Inferior parietal cortex (tissue), 1 donor: Measurements from ENCODE around the gene SEC63.
"Not testable (repeated sequence)": the region's sequence is repeated elsewhere in the genome, so short reads cannot be mapped to it uniquely, and the experiment has no call there.

ENCODE experiments used
- DNase-seq: peaks from one replicate; pipeline ENCODE4 v3.0.0-alpha.2; 2016; ENCODE audit errors: extremely low spot score

SEC63 gene

GRCh38 chr6:107957909-107958688 lies at the start of gene SEC63:
TSS of gene SEC63 (minus strand) at chr6:107958208. CDS start at chr6:107958009, 199 bp downstream.
- peak; percentile 93 for DNase-seq

GRCh38 chr6:108005961-108006360 lies 48.0 kb upstream of the SEC63 start:
- DNase-seq, result no peak

GRCh38 chr6:108004861-108005260 lies 46.9 kb upstream of the SEC63 start:
- DNase-seq, result no peak

- peak; percentile 87 for DNase-seq
Observed at GRCh38 chr6:108002365-108003221, 44.6 kb upstream of the SEC63 start.

GRCh38 chr6:108001696-108002231 lies 43.8 kb upstream of the SEC63 start:
- no peak for DNase-seq

- not testable (repeated sequence) for DNase-seq
Observed at GRCh38 chr6:108000259-108000658, 42.3 kb upstream of the SEC63 start.

- DNase-seq, result no peak
Observed at GRCh38 chr6:107999341-107999740, 41.3 kb upstream of the SEC63 start.

- no peak for DNase-seq
Observed at GRCh38 chr6:107991772-107992550, 34.0 kb upstream of the SEC63 start.

GRCh38 chr6:107991061-107991460 lies 33.1 kb upstream of the SEC63 start:
- DNase-seq, result no peak

GRCh38 chr6:107990587-107990986 lies 32.6 kb upstream of the SEC63 start:
- DNase-seq, result not testable (repeated sequence)

- DNase-seq, result no peak
Observed at GRCh38 chr6:107989166-107990094, 31.4 kb upstream of the SEC63 start.

GRCh38 chr6:107988570-107988969 lies 30.6 kb upstream of the SEC63 start:
- no peak for DNase-seq

GRCh38 chr6:107987805-107988204 lies 29.8 kb upstream of the SEC63 start:
- no peak for DNase-seq

- DNase-seq, result no peak
Observed at GRCh38 chr6:107985701-107986100, 27.7 kb upstream of the SEC63 start.

GRCh38 chr6:107983811-107984210 lies 25.8 kb upstream of the SEC63 start:
- no peak for DNase-seq

- DNase-seq, result no peak
Observed at GRCh38 chr6:107982486-107982885, 24.5 kb upstream of the SEC63 start.

- no peak for DNase-seq
Observed at GRCh38 chr6:107981695-107982094, 23.7 kb upstream of the SEC63 start.

- peak; percentile 71 for DNase-seq
Observed at GRCh38 chr6:107977283-107977682, 19.3 kb upstream of the SEC63 start.

- DNase-seq, result no peak
Observed at GRCh38 chr6:107976155-107976783, 18.3 kb upstream of the SEC63 start.

- DNase-seq, result no peak
Observed at GRCh38 chr6:107973594-107973993, 15.6 kb upstream of the SEC63 start.
